Body of pancreas (tissue), 4 donors: ENCODE data around the gene OR5F1.

Experiments
- CTCF ChIP-seq, 7 experiments: fragments of 450-650 bp in 4 of 7; fragments of 200-600 bp in 3 of 7; sonication (generic) in 3 of 7; IDR thresholded peaks; one replicate each; pipeline ENCODE4 v1.5.1; 2016 to 2019; ENCODE audit warnings: antibody characterized with exemption in 7 of 7
- POLR2A ChIP-seq, 3 donors: fragments of 450-650 bp; IDR thresholded peaks; one replicate each; pipeline ENCODE4 v1.6.1; 2016; ENCODE audit warnings: antibody characterized with exemption in 3 of 3, mild to moderate bottlenecking in 2 of 3

GRCh38 chr11:55967914-55968313 lies 26.5 kb downstream of the OR5F1 start:
- no peak for TF ChIP-seq CTCF (IDR thresholded peaks at IDR 0.05)
- no peak for TF ChIP-seq POLR2A (IDR thresholded peaks at IDR 0.05)
